ENCODE data around the gene PRKCI. TPM values are rescaled to one million over a fixed set of nuclear protein-coding genes. Genes with fewer than 3 reads are reported as not detected.
"Not testable (repeated sequence)": the region's sequence is repeated elsewhere in the genome, so short reads cannot be mapped to it uniquely, and the experiment has no call there.

The PRKCI gene
- 10 to 100 TPM; 19.8 to 25.5 TPM for total RNA-seq
- long read RNA-seq, donor 1, full-length matches to known transcripts = 3 of 6 reads
- long read RNA-seq, donor 1, partial matches to known transcripts = 1 of 6 reads
- long read RNA-seq, donor 1, other reads (novel, unspliced or antisense) = 2 of 6 reads
- long read RNA-seq, donor 2, full-length matches to known transcripts = 20 of 28 reads
- long read RNA-seq, donor 2, partial matches to known transcripts = 1 of 28 reads
- long read RNA-seq, donor 2, other reads (novel, unspliced or antisense) = 7 of 28 reads

DNA sequence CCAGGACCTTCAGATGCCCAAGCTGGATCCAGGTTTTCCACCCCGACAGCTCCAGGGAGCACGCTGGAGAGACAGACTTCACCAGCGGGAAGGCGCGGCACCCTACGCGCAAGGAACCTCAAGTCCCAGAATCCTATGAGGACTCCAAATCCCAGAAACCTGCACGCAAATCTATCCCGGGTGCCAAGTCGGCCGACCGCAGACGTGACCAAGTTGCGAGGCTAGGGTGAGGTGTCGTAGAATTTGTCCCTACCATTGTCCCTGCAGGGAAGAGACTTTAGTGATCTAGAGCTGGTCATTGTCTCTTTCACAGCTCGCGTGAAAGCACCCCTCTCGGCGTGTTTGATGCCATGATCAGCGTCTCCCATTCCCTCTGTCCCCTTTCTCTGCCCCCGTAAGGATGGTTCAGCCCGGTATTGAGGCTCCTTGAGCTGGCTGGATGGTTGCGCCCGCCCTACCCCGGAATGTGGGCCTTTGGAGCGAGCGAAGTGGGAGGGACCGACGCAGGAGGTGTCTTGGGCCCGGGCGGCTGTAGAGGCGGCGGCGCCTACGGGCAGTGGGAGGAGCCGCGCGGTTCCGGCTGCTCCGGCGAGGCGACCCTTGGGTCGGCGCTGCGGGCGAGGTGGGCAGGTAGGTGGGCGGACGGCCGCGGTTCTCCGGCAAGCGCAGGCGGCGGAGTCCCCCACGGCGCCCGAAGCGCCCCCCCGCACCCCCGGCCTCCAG is at the start of gene PRKCI:
TSS of gene PRKCI (plus strand) at position 501 of the 723 bp plus-strand sequence. CDS start 246 bp downstream, outside the sequence.
- peak; percentile 98 for DNase-seq (ENCODE audit: low spot score)
- intact Hi-C loops (cut with DNase I) = no loop called here

DNA sequence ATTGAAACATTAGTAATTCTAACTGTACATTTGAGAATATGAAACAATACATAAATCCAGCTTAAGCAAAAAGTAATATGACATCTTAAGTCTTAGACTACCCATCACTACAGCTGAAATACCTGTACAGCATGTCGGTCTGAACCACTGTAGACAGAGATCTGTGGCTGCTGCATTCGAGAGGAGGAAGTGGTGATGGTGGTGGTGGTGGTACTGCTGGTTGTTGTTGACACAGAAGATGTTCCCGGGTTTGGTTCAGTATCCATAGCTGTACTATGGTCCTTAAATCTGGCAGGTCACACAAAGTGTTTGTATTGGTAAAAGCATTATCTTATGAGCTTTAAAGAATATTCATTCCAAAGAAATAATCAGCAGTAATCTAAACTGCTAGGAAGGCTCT is 43.6 kb upstream of the PRKCI start:
- intact Hi-C loops (cut with DNase I) = no loop called here
- DNase-seq (ENCODE audit: low spot score) = no peak

DNA sequence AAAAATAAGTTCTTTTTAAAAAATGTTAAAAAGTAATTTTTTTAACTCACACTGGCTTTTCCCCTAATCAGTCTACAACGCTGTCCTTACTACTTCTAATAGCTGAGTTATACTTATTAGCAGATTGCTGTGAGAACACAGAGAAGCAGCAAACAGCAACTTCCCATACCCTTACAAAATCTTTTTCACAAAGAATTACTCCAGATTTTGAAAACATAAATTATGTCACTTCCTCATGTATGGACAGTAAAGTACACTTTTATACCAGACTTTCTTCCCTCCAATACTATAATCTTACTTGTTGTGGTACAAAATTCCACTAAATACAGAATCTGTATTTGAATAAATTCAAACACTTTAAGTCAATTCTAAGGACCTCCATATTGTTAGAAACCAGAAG is 42.8 kb upstream of the PRKCI start:
- intact Hi-C loops (cut with DNase I) = no loop called here
- DNase-seq (ENCODE audit: low spot score) = no peak

DNA sequence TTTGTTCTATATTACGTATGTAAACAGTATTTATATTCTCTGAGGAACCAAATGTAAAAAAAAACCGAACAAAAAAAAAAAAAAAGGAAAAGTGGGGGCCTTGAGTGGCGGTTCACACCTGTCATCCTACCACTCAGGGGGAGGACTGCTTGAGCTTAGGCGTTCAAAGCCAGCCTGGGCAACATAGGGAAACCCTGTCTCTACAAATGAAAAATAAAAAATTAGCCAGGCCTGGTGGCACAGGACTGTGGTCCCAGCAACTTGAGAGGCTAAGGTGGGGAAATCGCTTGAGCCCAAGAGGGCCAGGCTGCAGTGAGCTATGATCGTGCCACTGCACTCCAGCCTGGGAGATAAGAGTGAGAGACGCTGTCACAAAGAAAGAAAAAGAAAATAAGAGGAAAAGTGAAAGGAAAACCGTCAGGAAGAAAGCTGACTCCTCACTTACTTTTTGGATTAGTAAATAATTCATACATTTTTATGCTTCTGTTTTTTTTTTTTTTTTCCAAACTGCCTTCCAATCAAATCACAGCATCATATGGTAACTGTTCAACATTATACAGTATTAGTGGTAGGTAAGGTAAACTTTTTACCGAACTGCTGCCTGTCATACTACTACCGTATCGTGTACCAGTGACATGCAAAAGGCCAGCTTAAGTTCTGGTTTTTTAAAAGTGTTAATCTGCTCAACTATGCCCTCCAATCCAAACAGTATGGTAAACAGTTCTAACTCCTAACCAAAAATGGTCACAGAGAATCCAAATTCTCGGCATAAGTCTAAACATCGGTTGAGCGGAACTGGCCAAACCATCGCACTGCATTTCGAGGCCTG is 41.9 kb upstream of the PRKCI start:
- intact Hi-C loops (cut with DNase I) = no loop called here
- no peak for DNase-seq (ENCODE audit: low spot score)

DNA sequence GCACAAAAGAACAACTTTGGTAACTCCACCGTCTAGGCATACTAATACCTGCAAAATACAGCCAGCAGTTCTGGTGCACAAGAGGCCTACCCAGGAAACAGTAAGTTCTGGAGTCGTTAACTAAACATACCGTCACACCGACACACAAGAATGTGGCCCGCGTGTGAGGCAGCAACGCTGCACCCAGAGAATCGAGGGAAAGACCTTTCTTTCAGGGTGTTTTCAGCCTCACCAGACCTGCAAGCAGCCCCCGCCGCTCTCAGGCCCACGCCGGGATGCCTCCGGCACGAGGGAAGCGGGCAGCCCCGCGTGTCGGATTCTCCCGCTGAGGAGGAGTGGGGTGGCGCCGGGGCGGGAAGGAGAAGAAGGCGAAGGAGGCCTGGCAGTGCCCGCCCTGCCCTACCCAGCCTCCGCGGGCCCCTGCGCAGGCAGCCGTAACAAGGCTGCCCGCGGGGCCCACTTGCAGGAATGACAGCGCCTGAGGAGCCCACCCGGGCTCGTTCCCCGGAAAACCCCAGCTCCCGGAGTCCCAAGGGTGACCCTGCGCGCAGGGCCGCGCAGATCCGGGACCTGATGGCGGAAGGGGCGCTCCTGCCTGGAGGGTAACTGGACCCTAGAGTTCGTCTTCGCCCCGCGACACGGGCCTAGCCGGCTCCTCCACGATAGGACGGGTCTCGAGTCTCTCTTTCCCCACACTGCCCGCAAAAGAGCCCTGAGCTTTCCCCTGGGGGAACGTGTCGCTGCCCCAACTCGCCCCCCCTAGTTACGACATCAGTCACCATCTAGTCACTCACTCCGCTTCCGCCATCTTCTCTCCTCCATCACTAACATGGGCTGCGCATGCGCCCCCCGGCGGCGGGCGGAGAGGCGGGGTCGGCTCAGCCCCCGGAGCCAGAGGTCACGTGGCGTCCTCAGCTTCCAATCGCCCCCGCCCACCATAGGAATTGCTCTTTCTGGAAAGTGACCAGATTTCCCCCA is 41.0 kb upstream of the PRKCI start, which contains the start of gene PHC3:
TSS of gene PHC3 (minus strand) at position 826 of the 978 bp plus-strand sequence. CDS start at position 808, 18 bp downstream.
- intact Hi-C loops (cut with DNase I) = no loop called here

DNA sequence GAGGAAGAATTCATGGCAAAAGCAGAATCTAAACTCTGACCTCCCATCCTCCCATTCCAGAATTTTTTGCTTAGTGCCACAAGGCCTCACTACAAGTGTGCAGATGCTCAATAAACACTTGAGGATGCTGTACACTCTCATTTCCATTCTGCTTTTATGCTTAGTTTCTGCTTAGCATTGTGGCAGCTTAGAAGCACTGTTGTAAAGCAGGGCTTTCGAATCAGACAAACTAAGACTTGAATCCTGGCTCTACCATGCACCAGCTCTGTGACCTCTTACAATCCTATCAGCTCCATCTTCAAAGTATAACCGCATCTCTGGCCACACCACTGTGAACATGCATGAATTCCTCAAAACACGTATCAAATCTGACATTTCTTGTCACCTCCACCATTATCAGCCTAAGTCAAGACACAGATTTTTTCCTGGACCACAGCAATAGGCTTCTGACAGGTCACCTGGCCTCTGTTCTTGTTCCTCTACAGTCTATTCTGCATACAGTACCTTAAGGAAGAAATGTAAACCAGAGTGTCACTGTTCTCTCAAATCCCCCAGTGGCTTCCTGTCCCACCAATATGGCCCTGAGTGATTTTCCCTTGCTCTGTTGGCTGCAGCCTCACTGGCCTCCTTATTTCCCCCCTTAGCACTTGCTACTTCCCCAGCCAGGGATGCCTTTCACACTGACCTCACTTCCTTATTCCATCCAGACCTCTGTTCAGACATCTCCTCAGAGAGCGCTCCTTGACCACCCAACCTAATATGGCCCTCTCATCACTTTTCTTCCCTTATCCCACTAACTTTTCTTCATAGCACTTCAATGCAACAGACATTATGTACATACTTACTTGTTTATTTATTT is 32.6 kb upstream of the PRKCI start:
- DNase-seq (ENCODE audit: low spot score) = no peak

More for the DNA sequence above, 41.0 kb upstream of the PRKCI start, which contains the start of gene PHC3:
- peak; percentile 98 for DNase-seq (ENCODE audit: low spot score)

DNA sequence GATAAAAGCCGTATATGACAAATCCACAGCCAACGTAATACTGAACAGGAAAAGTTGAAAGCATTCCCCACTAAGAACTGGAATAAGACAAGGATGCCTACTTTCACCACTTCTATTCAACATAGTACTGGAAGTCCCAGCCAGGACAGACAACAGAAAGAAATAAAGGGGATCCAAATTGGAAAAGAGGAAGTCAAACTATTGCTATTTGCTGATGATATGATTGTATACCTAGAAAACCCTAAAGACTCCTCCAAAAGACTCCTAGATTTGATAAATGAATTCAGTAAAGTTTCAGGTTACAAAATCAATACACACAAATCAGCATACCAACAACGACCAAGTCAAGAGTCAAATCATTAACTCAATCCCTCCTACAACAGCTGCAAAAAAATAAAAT is 26.5 kb upstream of the PRKCI start:
- DNase-seq (ENCODE audit: low spot score); intact Hi-C loops (cut with DNase I): not testable (repeated sequence)

More for the DNA sequence above, 32.6 kb upstream of the PRKCI start:
- intact Hi-C loops (cut with DNase I) = no loop called here

DNA sequence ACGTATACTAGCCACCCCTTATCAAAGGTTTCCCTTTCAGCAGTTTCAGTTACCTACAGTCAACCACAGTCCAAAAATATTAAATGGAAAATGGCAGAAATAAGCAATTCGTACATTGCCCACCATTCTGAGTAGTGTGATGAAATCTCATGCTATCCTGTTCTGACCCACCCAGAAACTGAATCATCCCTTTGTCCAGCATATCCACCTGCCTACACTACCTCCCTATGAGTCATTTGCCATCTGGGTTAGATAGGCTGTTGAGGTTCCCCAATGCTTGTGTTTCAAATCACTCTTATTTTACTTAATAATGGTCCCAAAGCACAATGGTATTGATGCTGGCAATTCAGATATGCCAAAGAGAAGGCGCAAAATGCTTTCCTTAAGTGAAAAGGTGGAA is 25.4 kb upstream of the PRKCI start:
- DNase-seq (ENCODE audit: low spot score) = no peak
- intact Hi-C loops (cut with DNase I) = no loop called here

DNA sequence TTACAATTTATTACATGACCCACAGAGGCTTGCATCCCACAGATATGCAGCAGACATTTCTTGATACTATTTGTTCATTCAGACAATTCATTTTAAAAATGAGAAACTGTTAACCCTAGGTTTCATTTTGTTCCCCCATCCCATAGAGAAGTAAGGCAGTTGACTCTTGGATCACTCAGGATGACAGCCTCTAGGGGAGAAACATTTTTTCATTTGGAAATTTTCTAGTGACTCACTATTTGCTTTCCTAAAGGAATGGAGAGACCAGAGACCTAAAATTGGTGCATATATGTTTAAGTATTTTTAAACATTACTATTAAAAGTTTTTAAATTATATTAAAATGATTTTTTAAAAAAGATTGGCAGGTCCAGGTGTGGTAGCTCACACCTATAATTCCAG is 21.2 kb upstream of the PRKCI start:
- no peak for DNase-seq (ENCODE audit: low spot score)
- intact Hi-C loops (cut with DNase I) = no loop called here

DNA sequence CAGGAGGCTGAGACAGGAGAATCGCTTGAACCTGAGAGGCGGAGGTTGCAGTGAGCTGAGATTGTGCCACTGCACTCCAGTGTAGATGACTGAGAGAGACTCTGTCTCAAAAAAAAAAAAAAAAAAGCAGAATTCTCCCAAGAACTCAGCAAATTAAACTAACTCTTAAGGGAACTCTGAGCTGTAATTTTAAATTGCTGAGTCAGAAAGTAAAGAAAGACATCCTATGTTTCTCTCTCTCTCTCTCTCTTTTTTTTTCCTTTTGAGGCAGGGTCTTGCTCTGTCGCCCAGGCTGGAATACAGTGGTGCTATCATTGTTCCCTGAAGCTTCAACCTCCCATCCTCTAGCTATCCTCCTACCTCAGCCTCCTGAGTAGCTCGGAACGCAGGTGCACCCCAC is 20.7 kb upstream of the PRKCI start:
- intact Hi-C loops (cut with DNase I) = no loop called here

DNA sequence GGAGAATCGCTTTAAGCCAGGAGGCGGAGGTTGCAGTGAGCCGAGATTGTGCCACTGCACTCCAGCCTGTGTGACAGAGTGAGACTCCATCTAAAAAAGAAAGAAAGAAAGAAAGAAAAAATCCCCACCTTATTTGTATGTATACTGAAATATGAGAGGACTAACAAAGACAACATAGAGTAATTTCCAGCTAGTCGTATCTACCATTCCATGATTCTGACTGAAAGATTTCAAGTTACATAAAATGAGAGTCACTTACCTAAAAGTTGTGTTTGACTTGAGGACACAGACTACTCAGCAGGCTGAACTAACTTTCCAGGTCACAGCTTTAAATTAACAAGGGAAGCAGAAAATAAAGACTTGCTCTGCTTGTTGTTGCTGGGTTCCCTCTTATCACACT is 18.8 kb upstream of the PRKCI start:
- intact Hi-C loops (cut with DNase I) = no loop called here
- no peak for DNase-seq (ENCODE audit: low spot score)

More for the DNA sequence above, 20.7 kb upstream of the PRKCI start:
- no peak for DNase-seq (ENCODE audit: low spot score)

DNA sequence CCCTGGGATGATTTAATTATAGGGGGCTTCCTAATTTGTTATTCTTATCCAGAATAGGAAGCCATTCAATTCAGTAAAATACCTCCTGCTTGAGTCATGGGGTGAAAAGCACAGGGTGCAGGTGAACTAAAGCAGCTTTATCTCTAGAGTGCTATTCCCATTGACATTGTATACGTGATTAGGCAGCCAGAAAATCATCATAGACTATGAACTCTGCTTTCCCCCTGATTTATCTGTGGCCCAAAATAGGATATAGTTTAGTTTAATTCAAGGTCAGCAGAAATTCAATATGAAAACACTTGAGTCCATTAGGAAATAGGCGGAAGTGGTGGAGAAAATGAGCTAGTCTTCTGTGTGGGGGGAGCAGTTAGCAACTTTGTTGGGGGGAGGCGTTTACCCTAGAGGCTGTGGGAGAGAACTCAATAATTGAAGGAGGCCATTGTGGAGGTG is 18.2 kb upstream of the PRKCI start:
- intact Hi-C loops (cut with DNase I) = no loop called here

DNA sequence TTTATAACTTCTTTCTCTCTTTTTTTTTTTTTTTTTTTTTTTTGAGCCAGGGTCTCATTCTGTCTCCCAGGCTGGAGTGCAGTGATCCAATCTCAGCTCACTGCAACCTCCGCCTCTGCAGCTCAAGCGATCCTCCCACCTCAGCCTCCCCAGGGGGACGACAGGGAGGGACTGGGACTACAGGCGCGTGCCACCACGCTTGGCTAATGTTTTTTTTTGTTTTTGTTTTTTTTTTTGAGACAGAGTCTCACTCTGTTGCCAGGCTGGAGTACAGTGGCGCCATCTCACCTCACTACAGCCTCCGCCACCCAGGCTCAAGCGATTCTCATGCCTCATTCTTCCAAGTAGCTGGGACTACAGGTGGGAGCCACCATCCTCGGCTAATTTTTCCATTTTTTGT is 17.7 kb upstream of the PRKCI start:
- no peak for DNase-seq (ENCODE audit: low spot score)
- intact Hi-C loops (cut with DNase I) = no loop called here

More for the DNA sequence above, 18.2 kb upstream of the PRKCI start:
- DNase-seq (ENCODE audit: low spot score) = no peak

DNA sequence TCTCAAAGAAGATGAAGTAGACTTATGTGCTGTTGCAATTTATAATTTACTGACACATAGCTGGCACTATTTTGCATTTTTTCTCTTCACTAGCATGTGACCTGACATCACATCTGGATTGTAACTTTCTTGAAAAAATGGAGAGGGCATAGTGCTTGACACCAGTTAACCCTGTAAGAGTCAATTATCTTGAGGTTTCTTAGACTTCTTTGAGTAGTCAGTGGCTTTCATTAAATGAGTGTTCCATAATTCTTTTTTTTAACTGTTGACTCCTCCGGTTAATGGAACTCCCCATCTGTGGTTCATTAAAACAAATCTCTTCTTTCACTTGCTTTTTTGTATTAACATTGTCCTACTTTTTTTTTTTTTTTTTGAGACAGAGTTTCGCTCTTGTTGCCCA is 16.9 kb upstream of the PRKCI start:
- no peak for DNase-seq (ENCODE audit: low spot score)
- intact Hi-C loops (cut with DNase I) = no loop called here

DNA sequence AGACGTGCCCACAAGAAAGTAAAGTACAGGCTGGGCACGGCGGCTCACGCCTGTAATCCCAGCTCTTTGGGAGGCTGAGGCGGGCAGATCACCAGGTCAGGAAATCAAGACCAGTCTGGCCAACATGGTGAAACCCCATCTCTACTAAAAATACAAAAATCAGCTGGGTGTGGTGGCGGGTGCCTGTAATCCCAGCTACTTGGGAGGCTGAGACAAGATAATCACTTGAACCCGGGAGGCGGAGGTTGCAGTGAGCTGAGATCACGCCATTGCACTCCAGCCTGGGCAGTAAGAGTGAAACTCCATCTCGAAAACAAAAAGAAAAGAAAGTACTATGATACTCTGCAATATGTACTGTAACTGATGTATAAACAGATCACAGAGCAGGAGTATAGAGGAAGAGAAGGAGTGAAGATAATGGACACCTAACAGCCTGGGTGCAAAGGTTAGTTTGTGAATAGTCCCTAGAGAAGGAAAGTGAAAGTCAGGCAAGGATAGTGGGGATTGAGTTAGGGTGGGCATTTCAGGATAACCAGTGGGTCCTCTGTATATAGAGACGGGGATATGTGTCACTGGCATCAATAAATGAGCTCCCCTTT is 16.0 kb upstream of the PRKCI start:
- intact Hi-C loops (cut with DNase I) = not testable (repeated sequence)

DNA sequence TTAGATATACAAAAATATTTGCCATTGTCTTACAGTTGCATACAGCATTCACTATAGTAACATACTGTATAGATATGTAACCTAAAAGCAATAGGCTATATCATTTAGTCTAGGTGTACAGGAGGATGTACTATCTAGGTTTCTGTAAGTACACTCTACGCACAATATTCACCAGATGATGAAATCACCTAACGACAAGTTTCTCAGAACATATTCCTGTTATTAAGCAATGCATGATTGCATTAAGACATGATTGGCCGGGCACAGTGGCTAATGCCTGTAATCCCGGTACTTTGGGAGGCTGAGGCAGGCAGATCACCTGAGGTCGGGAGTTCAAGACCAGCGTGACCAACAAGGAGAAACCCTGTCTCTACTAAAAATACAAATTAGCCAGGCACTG is 14.5 kb upstream of the PRKCI start:
- DNase-seq (ENCODE audit: low spot score) = no peak
- intact Hi-C loops (cut with DNase I) = no loop called here

More for the DNA sequence above, 16.0 kb upstream of the PRKCI start:
- not testable (repeated sequence) for DNase-seq (ENCODE audit: low spot score)

DNA sequence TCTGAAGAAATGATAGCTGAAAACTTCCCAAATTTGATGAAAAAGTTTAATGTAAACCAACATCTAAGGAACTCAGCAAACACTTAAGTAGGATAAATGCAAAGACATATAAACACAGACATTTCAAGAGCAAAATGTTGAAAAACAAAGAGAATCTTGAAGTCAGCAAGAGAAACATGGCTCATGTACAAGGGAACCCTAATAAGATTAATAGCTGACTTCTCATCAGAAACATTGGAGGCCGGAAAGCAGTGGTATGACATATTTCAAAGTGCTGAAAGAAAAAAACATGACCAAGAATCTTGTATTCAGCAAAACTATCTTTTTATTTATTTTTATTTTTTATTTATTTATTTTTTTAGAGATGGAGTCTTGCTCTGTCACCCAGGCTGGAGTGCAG is 10.6 kb upstream of the PRKCI start:
- intact Hi-C loops (cut with DNase I) = no loop called here

More for the DNA sequence above, 10.6 kb upstream of the PRKCI start:
- no peak for DNase-seq (ENCODE audit: low spot score)

Measured in posterior vena cava (tissue), 2 donors.